ENCODE data around the gene SLC11A2. TPM values are rescaled to one million over a fixed set of nuclear protein-coding genes. Genes with fewer than 3 reads are reported as not detected.
"Not testable (repeated sequence)": the region's sequence is repeated elsewhere in the genome, so short reads cannot be mapped to it uniquely, and the experiment has no call there.

The SLC11A2 gene
- total RNA-seq, 1 experiment from 2014 or later = 33.9 TPM

- DNase-seq (ENCODE audit: low spot score) = no peak
- Histone ChIP-seq H3K27me3 (replicated peaks; ENCODE audit: insufficient read depth, low read depth, low read length, poor library complexity) (no peaks in the 10 kb centered on the region), H3K27ac (ENCODE audit: low read depth, low read length, poor library complexity, severe bottlenecking) (no peak overlapping the region), H3K4me3 (ENCODE audit: low read depth, low read length, poor library complexity, severe bottlenecking) (no peak overlapping the region), H3K36me3 (ENCODE audit: insufficient read depth, low read length, poor library complexity, severe bottlenecking) (no peaks in the 10 kb centered on the region), H3K4me1 (ENCODE audit: insufficient read depth, low read length, poor library complexity, severe bottlenecking) (peaks cover 7% of the 10 kb centered on the region), H3K9me3 (ENCODE audit: low read depth, low read length, poor library complexity, severe bottlenecking) (no peaks in the 10 kb centered on the region)
- intact Hi-C loops (cut with micrococcal nuclease; ENCODE audit: unreplicated experiment) = loop anchor here (10.0 kb wide), 1 partner anchor 515 kb away; the partner anchor contains the start of gene DIP2B
- TF ChIP-seq EZH2 (IDR thresholded peaks at IDR 0.05; ENCODE audit: borderline replicate concordance, low read depth, low read length, poor library complexity, severe bottlenecking) = no peak
- TF ChIP-seq CTCF (conservative IDR thresholded peaks at IDR 0.05; ENCODE audit: low read depth, low read length) = no peak
- ChIA-PET CTCF (no interaction called here), POLR2A (ENCODE audit: low non-redundant PET) (no interaction called here)
- no TSS peak for BruUV-seq (replicated peaks)
Observed at GRCh38 chr12:51019927-51020326, 6.3 kb downstream of the SLC11A2 start.

GRCh38 chr12:51018956-51019355, 7.2 kb downstream of the SLC11A2 start:
- H3K27me3 ChIP-seq (replicated peaks; ENCODE audit: insufficient read depth, low read depth, low read length, poor library complexity) = no peaks in the 10 kb centered on the region
- H3K4me1 ChIP-seq (ENCODE audit: insufficient read depth, low read length, poor library complexity, severe bottlenecking) = no peaks in the 10 kb centered on the region
- POLR2A ChIA-PET (ENCODE audit: low non-redundant PET) = no interaction called here
- H3K9me3 ChIP-seq (ENCODE audit: low read depth, low read length, poor library complexity, severe bottlenecking) = no peaks in the 10 kb centered on the region
- no peak for DNase-seq (ENCODE audit: low spot score)
- H3K36me3 ChIP-seq (ENCODE audit: insufficient read depth, low read length, poor library complexity, severe bottlenecking) = no peaks in the 10 kb centered on the region
- no peak overlapping the region for H3K27ac ChIP-seq (ENCODE audit: low read depth, low read length, poor library complexity, severe bottlenecking)
- intact Hi-C loops (cut with micrococcal nuclease; ENCODE audit: unreplicated experiment) = no loop called here
- CTCF ChIA-PET = no interaction called here
- BruUV-seq (replicated peaks) = no TSS peak
- no peak for TF ChIP-seq CTCF (conservative IDR thresholded peaks at IDR 0.05; ENCODE audit: low read depth, low read length)
- TF ChIP-seq EZH2 (IDR thresholded peaks at IDR 0.05; ENCODE audit: borderline replicate concordance, low read depth, low read length, poor library complexity, severe bottlenecking) = no peak
- H3K4me3 ChIP-seq (ENCODE audit: low read depth, low read length, poor library complexity, severe bottlenecking) = no peak overlapping the region

- CTCF ChIA-PET = no interaction called here
Observed at GRCh38 chr12:51017452-51017851, 8.7 kb downstream of the SLC11A2 start.

DNA sequence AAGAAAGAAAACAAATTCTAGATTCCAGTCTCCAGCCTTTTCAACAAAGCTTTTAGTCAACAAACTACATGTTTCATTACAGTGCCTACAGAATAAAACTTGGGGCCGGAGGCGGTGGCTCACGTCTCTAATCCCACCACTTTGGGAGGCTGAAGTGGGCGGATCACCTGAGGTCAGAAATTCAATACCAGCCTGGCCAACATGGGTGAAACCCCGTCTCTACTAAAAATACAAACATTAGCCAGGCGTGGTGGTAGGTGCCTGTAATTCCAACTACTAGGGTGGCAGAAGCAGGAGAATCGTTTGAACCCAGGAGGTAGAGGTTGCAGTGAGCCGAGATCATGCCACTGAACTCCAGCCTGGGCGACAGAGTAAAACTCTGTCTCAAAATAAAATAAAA, 11.7 kb downstream of the SLC11A2 start:
- H3K4me3 ChIP-seq (ENCODE audit: low read depth, low read length, poor library complexity, severe bottlenecking); H3K9me3 ChIP-seq (ENCODE audit: low read depth, low read length, poor library complexity, severe bottlenecking); BruUV-seq (replicated peaks); intact Hi-C loops (cut with micrococcal nuclease; ENCODE audit: unreplicated experiment); POLR2A ChIA-PET (ENCODE audit: low non-redundant PET); H3K27ac ChIP-seq (ENCODE audit: low read depth, low read length, poor library complexity, severe bottlenecking); DNase-seq (ENCODE audit: low spot score); H3K36me3 ChIP-seq (ENCODE audit: insufficient read depth, low read length, poor library complexity, severe bottlenecking); H3K27me3 ChIP-seq (replicated peaks; ENCODE audit: insufficient read depth, low read depth, low read length, poor library complexity); CTCF ChIA-PET: not testable (repeated sequence)
- H3K4me1 ChIP-seq (ENCODE audit: insufficient read depth, low read length, poor library complexity, severe bottlenecking) = peaks cover 23% of the 10 kb centered on the region

More at GRCh38 chr12:51017452-51017851, 8.7 kb downstream of the SLC11A2 start:
- Histone ChIP-seq H3K27ac (ENCODE audit: low read depth, low read length, poor library complexity, severe bottlenecking) (no peak overlapping the region), H3K4me1 (ENCODE audit: insufficient read depth, low read length, poor library complexity, severe bottlenecking) (peaks cover 5% of the 10 kb centered on the region), H3K9me3 (ENCODE audit: low read depth, low read length, poor library complexity, severe bottlenecking) (no peaks in the 10 kb centered on the region), H3K36me3 (ENCODE audit: insufficient read depth, low read length, poor library complexity, severe bottlenecking) (no peaks in the 10 kb centered on the region), H3K27me3 (replicated peaks; ENCODE audit: insufficient read depth, low read depth, low read length, poor library complexity) (no peaks in the 10 kb centered on the region), H3K4me3 (ENCODE audit: low read depth, low read length, poor library complexity, severe bottlenecking) (no peak overlapping the region)
- no peak for DNase-seq (ENCODE audit: low spot score)
- BruUV-seq (replicated peaks) = no TSS peak
- POLR2A ChIA-PET (ENCODE audit: low non-redundant PET) = no interaction called here
- intact Hi-C loops (cut with micrococcal nuclease; ENCODE audit: unreplicated experiment) = no loop called here
- no peak for TF ChIP-seq CTCF (conservative IDR thresholded peaks at IDR 0.05; ENCODE audit: low read depth, low read length)
- no peak for TF ChIP-seq EZH2 (IDR thresholded peaks at IDR 0.05; ENCODE audit: borderline replicate concordance, low read depth, low read length, poor library complexity, severe bottlenecking)
